ENCODE data around the gene SYNJ1.
"Not testable (repeated sequence)": the region's sequence is repeated elsewhere in the genome, so short reads cannot be mapped to it uniquely, and the experiment has no call there.

Gene SYNJ1

GRCh38 chr21:32698971-32699693 lies 28.7 kb downstream of the SYNJ1 start:
- DNase-seq (ENCODE audit: extremely low read depth in 1 of 2, low read depth in 1 of 2) = no peak

- DNase-seq (ENCODE audit: extremely low read depth in 1 of 2, low read depth in 1 of 2) = no peak
Measured at GRCh38 chr21:32698286-32698685, 29.5 kb downstream of the SYNJ1 start.

DNA sequence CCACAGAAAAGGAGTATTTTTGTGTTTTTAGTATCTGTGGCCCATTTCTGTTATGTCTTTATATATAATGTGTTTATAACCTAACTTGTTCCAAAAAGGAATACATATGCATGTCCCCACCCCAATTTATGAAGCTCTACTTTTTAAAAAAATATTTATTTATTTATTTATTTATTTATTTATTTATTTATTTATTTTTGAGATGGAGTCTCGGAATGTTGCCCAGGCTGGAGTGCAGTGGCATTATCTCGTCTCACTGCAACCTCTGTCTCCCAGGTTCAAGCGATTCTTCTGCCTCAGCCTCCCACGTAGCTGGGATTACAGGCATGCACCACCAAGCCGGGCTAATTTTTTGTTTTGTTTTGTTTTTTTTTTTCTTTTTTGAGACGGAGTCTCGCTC lies 32.3 kb downstream of the SYNJ1 start:
- DNase-seq (ENCODE audit: extremely low read depth in 1 of 2, low read depth in 1 of 2) = not testable (repeated sequence)

DNA sequence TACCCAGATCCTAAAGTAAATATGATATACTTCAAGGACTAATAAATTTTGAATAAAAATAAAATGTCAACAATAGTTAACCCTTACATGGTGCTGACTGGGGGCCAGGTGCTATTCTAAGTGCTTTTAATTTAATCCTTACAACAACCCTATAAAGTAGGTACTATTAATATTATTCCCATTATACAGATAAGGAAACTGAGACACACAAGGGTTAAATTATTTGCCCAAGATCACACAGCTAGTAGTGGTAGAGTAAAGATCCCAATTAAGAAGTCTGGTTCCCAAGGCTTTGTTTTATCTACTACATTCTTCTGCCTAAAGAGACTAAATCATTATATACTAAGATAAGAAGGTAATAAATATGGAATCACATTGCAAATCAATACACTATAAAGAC lies 34.2 kb downstream of the SYNJ1 start:
- no peak for DNase-seq (ENCODE audit: extremely low read depth in 1 of 2, low read depth in 1 of 2)

DNA sequence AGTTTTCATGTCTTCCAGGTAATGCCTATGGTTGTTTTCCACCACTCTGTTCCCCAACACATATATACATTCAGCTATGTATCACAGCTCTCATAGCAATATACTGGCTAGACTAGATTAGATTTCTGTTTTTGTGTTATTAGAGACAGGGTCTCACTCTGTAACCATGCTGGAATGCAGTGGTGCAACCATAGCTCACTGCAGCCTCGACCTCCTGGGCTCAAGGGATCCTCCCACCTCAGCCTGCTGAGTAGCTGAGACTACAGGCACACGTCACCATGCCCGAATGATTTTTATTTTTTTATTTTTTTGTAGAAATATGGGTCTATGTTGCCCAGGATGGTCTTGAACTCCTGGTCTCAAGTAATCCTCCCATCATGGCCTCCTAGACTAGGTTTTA lies 37.7 kb downstream of the SYNJ1 start:
- DNase-seq (ENCODE audit: extremely low read depth in 1 of 2, low read depth in 1 of 2) = no peak

DNA sequence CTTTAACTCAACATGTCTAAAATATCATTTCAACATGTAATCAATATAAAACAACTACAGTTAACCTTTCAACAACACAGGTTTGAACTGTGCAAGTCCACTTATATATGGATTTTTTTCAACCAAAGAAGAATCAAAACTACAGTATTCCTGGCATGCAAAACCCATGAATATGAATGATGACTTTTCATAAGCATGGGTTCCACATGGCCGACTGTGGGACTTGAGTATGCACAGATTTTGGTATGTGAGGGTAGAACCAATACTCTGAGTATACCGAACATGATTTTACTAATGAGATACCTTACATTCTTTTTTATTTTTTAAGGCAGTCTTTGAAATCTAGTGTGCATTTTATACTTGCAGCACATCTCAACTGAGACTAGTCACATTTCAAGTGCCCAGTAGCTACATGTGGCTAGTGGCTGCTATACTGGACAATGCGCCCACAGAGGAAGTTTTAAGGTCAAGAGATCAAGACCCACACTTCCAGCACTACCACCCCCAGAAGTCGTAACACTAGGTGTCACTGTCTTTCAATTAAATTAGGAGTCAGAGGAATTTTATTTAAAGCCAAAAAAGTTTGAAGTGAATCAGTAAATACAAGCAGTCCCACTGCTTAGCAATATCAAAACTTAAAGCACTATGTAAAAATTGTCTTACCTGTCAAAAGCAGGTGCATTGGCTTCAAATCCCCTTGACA lies 40.0 kb downstream of the SYNJ1 start:
- no peak for DNase-seq (ENCODE audit: extremely low read depth in 1 of 2, low read depth in 1 of 2)

DNA sequence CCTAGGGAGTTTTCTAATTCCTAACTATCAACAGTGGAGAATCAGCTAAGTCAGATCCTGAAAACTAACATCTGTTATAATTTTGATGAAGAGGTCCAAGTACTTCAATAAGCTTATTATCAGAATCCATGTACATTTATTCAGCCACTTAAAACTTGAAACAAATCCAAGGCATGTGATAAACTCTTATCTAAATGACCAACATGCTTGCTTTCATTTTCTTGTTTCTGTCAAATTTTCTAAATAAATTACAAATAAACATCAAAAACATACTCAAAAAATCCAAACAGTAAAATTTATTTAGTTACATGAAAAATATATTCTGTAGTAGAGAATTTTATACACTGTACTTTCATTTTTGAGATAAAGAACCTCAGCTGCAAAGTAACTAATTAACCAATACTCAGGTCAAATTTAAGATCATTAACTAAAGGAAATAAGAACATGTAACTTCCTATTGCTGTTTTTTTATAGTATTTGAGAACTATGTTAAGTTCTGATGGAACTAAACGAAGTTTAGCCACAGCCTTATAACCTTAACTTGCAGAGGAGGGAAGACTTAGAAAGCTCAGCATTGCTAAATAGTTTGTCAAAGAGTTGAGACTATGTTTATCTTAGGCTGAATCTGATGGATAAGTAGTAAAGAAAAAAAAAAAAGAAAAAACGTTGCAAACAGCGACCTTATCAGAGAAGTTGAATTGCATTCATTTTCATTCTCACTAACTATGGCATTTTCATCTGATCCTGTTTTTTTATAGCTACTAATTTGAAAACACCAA lies 44.9 kb downstream of the SYNJ1 start:
- DNase-seq (ENCODE audit: extremely low read depth in 1 of 2, low read depth in 1 of 2) = no peak

DNA sequence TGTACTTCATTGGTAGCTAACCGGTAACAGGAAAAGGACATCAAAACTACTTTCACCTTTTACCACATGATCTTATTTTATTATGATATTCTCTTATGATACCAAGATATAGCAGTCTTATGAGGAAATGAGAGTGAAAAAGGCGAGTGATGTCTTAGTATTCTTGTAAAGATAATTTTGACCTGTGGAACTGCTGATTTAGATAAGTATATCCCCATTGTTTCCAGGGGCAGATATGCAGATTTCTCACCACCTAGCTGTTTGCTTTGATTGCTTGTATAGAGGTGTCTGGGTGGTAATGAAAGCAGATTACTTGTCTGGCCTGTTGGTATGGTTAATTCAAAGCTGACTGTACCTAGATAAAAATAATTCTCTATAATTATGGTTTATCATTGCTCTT lies 53.1 kb downstream of the SYNJ1 start:
- DNase-seq (ENCODE audit: extremely low read depth in 1 of 2, low read depth in 1 of 2) = no peak

- DNase-seq (ENCODE audit: extremely low read depth in 1 of 2, low read depth in 1 of 2) = no peak
Measured at GRCh38 chr21:32674038-32674437, 53.8 kb downstream of the SYNJ1 start.

GRCh38 chr21:32666258-32666657 lies 61.6 kb downstream of the SYNJ1 start:
- DNase-seq (ENCODE audit: extremely low read depth in 1 of 2, low read depth in 1 of 2) = no peak

DNA sequence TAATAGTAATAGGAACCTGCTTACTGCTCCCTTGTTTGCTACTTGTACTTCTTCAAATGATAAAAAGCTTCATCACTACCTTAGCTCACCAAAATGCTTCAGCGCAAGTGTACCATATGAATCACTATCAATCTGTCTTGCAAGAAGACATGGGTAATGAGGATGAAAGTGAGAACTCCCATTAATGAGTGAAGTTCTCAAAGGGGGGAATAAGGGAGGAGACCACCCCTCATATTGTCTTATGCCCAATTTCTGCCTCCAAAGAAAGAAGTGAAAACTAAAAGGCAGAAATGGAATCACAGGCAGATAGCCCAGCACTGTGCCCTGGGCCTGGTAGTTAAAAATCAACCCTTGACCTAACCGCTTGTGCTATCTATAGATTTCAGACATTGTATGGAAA lies 63.7 kb downstream of the SYNJ1 start:
- not testable (repeated sequence) for DNase-seq (ENCODE audit: extremely low read depth in 1 of 2, low read depth in 1 of 2)

GRCh38 chr21:32661981-32662380 lies 65.8 kb downstream of the SYNJ1 start:
- DNase-seq (ENCODE audit: extremely low read depth in 1 of 2, low read depth in 1 of 2) = not testable (repeated sequence)

DNA sequence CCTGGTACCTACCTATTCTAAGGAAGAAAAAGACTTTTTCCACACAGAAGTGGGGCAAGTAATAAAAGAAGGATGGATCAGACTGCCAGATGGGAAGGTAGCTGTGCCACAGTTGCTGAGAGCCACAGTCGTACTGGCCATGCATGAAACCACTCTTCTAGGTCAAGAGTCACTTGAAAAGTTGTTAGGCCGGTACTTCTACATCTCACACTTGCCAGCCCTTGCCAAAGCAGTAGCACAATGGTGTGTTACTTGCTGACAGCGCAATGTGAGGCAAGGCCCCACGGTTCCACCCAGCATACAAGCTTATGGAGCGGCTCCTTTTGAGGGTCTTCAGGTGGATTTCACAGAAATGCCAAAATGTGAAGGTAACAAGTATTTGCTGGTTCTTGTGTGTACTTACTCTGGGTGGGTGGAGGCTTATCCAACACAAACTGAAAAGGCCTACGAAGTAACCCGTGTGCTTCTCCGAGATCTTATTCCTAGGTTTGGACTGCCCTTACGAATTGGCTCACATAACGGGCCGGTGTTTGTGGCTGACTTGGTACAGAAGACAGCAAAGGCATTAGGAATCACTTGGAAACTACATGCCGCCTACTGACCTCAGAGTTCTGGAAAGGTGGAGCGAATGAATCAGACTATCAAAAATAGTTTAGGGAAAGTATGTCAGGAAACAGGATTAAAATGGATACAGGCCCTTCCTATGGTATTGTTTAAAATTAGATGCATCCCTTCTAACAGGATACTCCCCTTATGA lies 66.6 kb downstream of the SYNJ1 start:
- not testable (repeated sequence) for DNase-seq (ENCODE audit: extremely low read depth in 1 of 2, low read depth in 1 of 2)

DNA sequence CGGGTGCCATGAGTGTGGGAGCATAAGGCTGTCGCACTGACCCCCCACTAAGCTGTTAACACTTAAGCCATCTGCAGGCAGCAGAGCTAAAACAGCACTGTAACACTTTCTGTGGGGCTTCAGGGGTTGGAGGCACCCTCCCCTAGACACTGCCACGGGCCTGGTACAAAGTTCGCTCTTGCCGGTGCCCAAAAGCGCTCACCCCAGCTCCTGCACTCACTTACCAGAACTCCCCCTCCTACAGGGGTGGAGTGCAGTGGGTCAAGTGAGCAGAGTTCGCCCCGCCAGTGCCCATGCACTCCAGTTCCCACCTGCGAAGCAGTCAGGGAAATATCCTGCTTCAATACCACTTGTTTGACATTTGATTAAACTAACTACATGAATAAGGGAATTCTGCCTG lies 69.3 kb downstream of the SYNJ1 start:
- DNase-seq (ENCODE audit: extremely low read depth in 1 of 2, low read depth in 1 of 2) = no peak

GRCh38 chr21:32653326-32653901 lies 74.4 kb downstream of the SYNJ1 start:
- DNase-seq (ENCODE audit: extremely low read depth in 1 of 2, low read depth in 1 of 2) = no peak

DNA sequence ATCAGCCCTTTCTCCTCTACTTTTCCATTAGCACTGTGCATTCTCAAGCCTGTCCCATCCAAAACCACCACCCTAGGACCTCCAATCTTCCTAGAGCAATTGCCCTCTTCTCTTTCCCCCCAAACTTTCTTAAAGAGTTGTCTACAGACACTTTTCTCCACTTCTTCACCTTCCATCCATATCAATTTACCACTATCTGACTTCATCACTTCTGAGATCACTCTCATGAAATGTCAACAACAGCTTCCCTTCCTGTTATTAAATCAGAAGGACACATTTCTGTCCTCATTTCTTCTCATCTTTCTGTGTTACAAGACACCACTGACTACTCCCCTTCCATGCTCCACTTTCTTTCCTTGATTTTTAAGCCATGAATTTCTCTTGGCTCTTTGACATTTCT lies 79.6 kb downstream of the SYNJ1 start:
- DNase-seq (ENCODE audit: extremely low read depth in 1 of 2, low read depth in 1 of 2) = no peak

DNA sequence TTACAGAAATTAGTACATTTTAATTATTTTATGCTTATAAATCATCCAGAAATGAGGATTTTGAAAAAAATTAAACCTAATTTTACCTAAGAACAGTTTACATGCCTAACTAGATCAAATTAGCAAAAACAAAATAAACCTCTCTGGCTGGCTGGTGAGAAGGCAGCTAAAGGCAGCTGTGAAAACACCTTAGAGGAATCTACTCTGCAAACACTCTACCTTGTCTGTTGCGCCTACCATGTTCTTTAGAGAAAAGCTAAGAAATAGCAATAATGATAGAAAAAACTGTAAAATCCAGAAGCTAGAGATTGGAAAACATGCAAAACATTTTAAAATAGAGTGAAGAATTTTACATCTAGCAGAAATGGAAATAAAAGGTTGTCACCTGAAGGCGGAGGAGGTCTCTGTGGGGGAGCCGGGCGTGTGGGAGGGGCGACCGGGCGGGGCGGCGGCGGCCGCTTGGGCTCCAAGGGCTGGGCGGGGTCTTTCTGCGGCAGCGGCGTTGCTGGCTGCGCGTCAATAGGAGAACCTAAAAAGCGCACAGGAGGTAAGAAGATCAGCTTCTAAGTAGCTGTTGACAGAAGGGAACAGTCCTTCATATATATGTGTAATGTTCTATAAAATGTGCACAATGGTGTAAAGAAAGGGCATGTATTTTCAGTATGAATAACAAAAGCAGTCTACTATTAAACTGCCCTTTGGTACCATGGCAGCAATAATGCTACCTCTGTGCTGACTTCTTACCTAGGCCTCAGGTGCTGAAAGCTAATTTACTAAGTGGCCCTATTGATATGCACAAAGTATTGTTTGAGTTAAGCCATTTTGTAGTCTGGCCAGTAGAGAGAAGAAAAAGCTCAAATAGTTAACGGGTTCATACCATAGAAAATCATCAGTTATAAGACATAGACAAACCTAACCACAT lies 82.3 kb downstream of the SYNJ1 start:
- no peak for DNase-seq (ENCODE audit: extremely low read depth in 1 of 2, low read depth in 1 of 2)

GRCh38 chr21:32641710-32642698 lies 85.8 kb downstream of the SYNJ1 start:
- no peak for DNase-seq (ENCODE audit: extremely low read depth in 1 of 2, low read depth in 1 of 2)
